ENCODE measurements around the gene TNK2. TPM values are rescaled to one million over a fixed set of nuclear protein-coding genes. Genes with fewer than 3 reads are reported as not detected.
"Not testable (repeated sequence)": the region's sequence is repeated elsewhere in the genome, so short reads cannot be mapped to it uniquely, and the experiment has no call there.

Gene TNK2
- total RNA-seq, 1 experiment from 2014 or later: 18.2 TPM

- DNase-seq (ENCODE audit: low spot score): no peak
- intact Hi-C loops (cut with micrococcal nuclease; ENCODE audit: unreplicated experiment): no loop called here
- H3K9me3 ChIP-seq (ENCODE audit: low read depth, low read length, poor library complexity, severe bottlenecking): no peaks in the 10 kb centered on the region
- H3K4me3 ChIP-seq (ENCODE audit: low read depth, low read length, poor library complexity, severe bottlenecking): no peak overlapping the region
- H3K27me3 ChIP-seq (replicated peaks; ENCODE audit: insufficient read depth, low read depth, low read length, poor library complexity): no peaks in the 10 kb centered on the region
- ChIA-PET CTCF (no interaction called here), POLR2A (ENCODE audit: low non-redundant PET) (no interaction called here)
- H3K27ac ChIP-seq (ENCODE audit: low read depth, low read length, poor library complexity, severe bottlenecking): no peak overlapping the region
- H3K36me3 ChIP-seq (ENCODE audit: insufficient read depth, low read length, poor library complexity, severe bottlenecking): no peaks in the 10 kb centered on the region
- no peak for TF ChIP-seq CTCF (conservative IDR thresholded peaks at IDR 0.05; ENCODE audit: low read depth, low read length)
- TF ChIP-seq EZH2 (IDR thresholded peaks at IDR 0.05; ENCODE audit: borderline replicate concordance, low read depth, low read length, poor library complexity, severe bottlenecking): no peak
- BruUV-seq (replicated peaks): no TSS peak
- no peaks in the 10 kb centered on the region for H3K4me1 ChIP-seq (ENCODE audit: insufficient read depth, low read length, poor library complexity, severe bottlenecking)
Measured at GRCh38 chr3:195820186-195820585, 88.2 kb downstream of the TNK2 start.

- Histone ChIP-seq H3K27me3 (replicated peaks; ENCODE audit: insufficient read depth, low read depth, low read length, poor library complexity) (no peaks in the 10 kb centered on the region), H3K4me1 (ENCODE audit: insufficient read depth, low read length, poor library complexity, severe bottlenecking) (no peaks in the 10 kb centered on the region), H3K9me3 (ENCODE audit: low read depth, low read length, poor library complexity, severe bottlenecking) (no peaks in the 10 kb centered on the region), H3K27ac (ENCODE audit: low read depth, low read length, poor library complexity, severe bottlenecking) (no peak overlapping the region), H3K36me3 (ENCODE audit: insufficient read depth, low read length, poor library complexity, severe bottlenecking) (no peaks in the 10 kb centered on the region), H3K4me3 (ENCODE audit: low read depth, low read length, poor library complexity, severe bottlenecking) (no peak overlapping the region)
- POLR2A ChIA-PET (ENCODE audit: low non-redundant PET): no interaction called here
- no TSS peak for BruUV-seq (replicated peaks)
- TF ChIP-seq CTCF (conservative IDR thresholded peaks at IDR 0.05; ENCODE audit: low read depth, low read length): no peak
- no peak for TF ChIP-seq EZH2 (IDR thresholded peaks at IDR 0.05; ENCODE audit: borderline replicate concordance, low read depth, low read length, poor library complexity, severe bottlenecking)
- CTCF ChIA-PET: no interaction called here
- DNase-seq (ENCODE audit: low spot score): no peak
- intact Hi-C loops (cut with micrococcal nuclease; ENCODE audit: unreplicated experiment): no loop called here
Measured at GRCh38 chr3:195818301-195818700, 90.0 kb downstream of the TNK2 start.

GRCh38 chr3:195817578-195818135, 90.7 kb downstream of the TNK2 start:
- TF ChIP-seq CTCF (conservative IDR thresholded peaks at IDR 0.05; ENCODE audit: low read depth, low read length) (no peak), EZH2 (IDR thresholded peaks at IDR 0.05; ENCODE audit: borderline replicate concordance, low read depth, low read length, poor library complexity, severe bottlenecking) (no peak)
- BruUV-seq (replicated peaks): no TSS peak
- H3K27me3 ChIP-seq (replicated peaks; ENCODE audit: insufficient read depth, low read depth, low read length, poor library complexity): no peaks in the 10 kb centered on the region
- no peaks in the 10 kb centered on the region for H3K9me3 ChIP-seq (ENCODE audit: low read depth, low read length, poor library complexity, severe bottlenecking)
- H3K4me3 ChIP-seq (ENCODE audit: low read depth, low read length, poor library complexity, severe bottlenecking): no peak overlapping the region
- ChIA-PET POLR2A (ENCODE audit: low non-redundant PET) (no interaction called here), CTCF (no interaction called here)
- DNase-seq (ENCODE audit: low spot score): no peak
- H3K27ac ChIP-seq (ENCODE audit: low read depth, low read length, poor library complexity, severe bottlenecking): no peak overlapping the region
- H3K36me3 ChIP-seq (ENCODE audit: insufficient read depth, low read length, poor library complexity, severe bottlenecking): no peaks in the 10 kb centered on the region
- no peaks in the 10 kb centered on the region for H3K4me1 ChIP-seq (ENCODE audit: insufficient read depth, low read length, poor library complexity, severe bottlenecking)
- intact Hi-C loops (cut with micrococcal nuclease; ENCODE audit: unreplicated experiment): no loop called here

GRCh38 chr3:195816276-195816913, 92.0 kb downstream of the TNK2 start:
- H3K9me3 ChIP-seq (ENCODE audit: low read depth, low read length, poor library complexity, severe bottlenecking); H3K27ac ChIP-seq (ENCODE audit: low read depth, low read length, poor library complexity, severe bottlenecking); H3K4me1 ChIP-seq (ENCODE audit: insufficient read depth, low read length, poor library complexity, severe bottlenecking); DNase-seq (ENCODE audit: low spot score); BruUV-seq (replicated peaks); H3K4me3 ChIP-seq (ENCODE audit: low read depth, low read length, poor library complexity, severe bottlenecking); intact Hi-C loops (cut with micrococcal nuclease; ENCODE audit: unreplicated experiment); CTCF ChIA-PET; H3K36me3 ChIP-seq (ENCODE audit: insufficient read depth, low read length, poor library complexity, severe bottlenecking); H3K27me3 ChIP-seq (replicated peaks; ENCODE audit: insufficient read depth, low read depth, low read length, poor library complexity); POLR2A ChIA-PET (ENCODE audit: low non-redundant PET): not testable (repeated sequence)

All from A673 (cell line).